Inflammatory macrophage (primary cell): ENCODE data around the gene CCDC102A.

ENCODE experiments used
- DNase-seq, 2 donors: peaks; one replicate each; pipeline ENCODE4 v3.0.0-alpha.2; 2020 to 2022

The CCDC102A gene

DNA sequence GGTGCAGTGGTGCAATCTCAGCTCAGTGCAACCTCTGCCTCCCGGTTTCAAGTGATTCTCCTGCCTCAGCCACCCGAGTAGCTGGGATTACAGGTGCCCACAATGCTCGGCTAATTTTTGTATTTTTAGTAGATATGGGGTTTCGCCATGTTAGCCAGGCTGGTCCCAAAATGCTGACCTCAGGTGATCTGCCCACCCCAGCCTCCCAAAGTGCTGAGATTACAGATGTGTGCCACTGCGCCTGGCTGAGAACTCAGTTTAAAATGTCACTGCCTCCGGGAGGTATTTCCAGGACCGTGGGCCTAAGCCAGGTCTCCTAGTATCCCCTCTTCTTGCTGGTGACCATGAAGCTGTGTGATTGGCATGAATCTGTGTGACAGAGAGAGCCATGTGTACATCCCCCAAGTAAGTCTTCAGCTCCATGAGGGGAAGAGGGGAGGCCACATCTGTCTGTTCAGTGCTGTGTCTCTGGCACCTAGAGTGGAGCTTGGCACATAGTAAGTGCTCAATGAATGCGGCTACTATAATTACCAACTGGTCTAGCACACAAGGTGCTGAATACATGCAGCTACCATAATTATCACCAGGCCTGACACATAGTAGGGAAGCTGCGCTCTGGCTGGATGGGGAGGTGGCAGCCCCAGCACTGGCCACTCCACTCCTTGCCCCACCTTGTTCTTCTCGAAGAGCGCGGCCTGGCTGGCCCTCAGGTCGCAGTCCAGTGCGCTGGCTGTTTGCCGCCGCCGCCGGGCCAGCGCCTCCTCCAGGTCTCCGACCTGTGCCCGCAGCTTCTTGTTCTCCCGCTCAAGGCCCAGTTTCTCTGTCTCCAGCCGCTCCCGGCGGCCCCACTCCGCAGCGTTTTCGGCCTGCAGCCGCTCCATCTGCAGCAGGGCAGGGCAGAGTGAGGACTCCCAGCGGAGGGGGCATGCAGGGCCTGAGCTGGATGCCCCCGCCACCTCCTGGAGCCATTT, 18.7 kb downstream of the CCDC102A start:
- no peak for DNase-seq

DNA sequence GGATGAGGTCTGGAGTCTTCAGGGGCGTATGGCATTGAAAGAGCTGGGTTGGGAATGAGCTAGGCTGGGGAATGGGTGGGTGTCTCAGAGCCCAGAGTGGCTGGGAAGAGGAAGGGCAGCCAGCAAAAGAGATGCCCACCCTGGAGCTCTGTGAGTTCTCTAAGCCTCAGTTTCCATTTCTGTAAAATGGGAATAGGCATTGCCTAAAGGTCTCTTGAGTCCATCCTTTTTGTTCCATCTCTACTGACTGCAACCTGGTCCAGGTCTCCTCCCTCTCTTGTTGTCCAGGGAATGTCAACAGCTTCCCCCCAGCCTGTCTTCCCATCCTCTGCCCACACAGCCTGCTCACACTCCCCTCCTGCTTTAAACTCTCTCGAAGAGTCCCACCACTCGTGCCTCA, 19.6 kb downstream of the CCDC102A start:
- DNase-seq: no peak

DNA sequence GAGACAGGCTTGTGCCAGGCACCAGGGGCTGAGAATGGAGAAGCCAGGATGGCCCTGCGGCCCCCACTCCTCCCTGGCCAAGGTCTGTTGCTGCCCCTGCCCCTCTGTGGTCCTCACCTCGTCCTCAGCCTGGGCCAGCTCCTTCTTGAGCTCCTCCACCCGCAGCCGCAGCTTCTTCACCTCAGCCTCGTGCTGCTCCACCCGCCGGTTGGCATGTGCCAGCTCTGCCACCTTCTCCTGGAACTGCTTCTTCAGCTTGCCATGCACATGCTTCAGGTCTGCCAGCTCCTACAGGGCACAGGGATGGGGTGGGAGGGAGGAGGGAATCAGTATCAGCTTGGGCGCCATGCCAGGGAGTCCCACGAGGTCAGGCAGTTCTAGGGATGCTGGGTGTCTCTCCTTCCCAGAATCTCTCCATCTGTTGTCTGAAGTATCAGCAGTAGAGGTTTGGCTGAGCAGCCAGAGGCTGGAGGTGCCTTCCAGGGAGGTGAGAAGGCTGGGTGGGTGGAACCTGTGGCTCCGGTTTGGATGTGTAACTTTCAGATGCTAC, 20.1 kb downstream of the CCDC102A start:
- no peak for DNase-seq

DNA sequence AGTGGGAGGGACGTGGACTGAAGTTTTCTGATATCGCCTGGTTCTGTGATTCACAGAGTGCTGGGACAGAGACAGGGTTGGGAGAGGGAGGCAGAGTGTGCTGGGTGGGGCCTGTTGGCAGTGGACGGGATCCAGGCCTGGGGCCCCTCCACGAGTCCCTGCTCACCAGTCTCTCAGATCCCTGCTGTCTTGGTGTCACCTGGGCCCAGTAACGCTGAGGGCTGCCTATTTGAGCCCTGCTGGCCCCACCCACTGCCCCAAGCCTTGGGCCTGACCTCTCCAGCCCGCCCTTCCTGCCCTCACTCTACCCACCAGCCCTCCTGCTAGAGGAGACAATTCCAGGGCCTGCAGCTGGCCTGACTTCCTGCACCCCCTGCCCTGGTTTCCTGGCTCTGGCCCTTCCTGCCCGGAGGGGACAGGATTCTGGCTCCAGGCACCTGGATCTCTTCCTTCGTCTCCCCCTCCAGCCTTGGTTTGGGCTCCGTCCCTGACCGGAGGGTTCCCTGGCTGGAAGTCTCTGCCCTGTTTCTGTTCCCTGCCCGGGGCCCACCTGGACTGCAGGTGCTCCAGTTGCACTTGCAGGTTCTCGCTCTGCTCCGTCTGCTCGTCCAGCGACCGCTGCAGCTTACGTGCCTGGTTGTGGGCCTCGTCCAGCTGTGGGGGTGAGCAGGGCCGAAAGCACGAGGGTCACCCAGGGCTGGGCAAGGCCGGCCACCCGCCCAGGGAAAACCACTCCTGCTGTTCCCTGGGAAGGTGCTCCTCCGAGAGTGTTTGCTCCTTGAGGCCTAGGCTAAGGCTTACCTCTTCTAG, 21.4 kb downstream of the CCDC102A start:
- no peak for DNase-seq

DNA sequence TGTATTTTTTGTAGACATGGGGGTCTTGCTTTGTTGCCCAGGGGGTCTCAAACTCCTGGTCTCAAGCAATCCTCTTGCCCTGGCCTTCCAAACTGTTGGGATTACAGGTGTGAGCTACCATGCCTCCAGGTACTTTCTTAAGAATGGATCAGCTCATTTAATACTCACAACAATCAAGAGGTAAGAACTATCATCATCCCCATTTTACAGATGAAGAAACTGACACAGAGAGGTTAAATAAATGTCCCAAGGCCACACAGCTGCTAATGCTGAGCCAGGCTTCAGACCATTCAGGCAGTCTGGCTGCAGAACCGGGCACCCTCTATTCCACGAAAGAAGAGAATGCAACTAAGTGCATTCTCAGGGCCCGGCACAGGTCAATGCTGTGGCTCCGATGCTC, 22.0 kb downstream of the CCDC102A start:
- no peak for DNase-seq

DNA sequence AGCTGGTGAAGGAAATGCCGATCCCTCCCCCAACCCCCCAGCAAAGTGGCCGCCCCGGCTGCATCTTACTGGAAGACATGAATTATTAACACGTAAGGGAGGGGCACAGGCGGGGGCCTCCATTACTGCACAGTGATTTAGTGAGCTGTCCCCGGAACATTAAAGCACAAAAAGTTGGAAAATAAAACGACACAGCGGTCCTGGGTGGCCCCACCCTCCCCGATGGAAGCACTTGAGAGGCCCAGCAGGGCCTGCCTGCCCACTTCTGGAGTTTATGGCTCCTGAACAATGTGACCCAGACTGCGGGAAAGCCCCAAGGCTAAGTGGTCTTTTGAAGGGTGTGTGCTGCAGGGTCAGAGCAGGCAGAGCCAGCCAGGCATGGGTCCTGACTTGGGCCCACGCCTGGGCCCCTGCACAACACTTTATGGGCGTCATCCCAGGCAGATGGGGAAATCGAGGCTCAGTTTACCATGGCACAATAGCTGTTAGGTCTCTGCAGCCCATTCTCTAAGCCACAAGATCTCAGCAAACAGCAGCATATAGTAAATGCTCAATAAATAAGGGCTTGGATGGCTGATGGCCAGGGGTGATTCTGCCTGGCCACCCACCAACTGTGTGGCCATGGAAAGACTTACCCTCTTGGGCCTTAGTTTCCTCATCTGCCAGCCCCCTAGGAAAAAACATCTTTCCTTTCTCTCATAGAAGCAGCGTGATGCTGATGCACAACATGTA, 22.8 kb downstream of the CCDC102A start:
- no peak for DNase-seq

DNA sequence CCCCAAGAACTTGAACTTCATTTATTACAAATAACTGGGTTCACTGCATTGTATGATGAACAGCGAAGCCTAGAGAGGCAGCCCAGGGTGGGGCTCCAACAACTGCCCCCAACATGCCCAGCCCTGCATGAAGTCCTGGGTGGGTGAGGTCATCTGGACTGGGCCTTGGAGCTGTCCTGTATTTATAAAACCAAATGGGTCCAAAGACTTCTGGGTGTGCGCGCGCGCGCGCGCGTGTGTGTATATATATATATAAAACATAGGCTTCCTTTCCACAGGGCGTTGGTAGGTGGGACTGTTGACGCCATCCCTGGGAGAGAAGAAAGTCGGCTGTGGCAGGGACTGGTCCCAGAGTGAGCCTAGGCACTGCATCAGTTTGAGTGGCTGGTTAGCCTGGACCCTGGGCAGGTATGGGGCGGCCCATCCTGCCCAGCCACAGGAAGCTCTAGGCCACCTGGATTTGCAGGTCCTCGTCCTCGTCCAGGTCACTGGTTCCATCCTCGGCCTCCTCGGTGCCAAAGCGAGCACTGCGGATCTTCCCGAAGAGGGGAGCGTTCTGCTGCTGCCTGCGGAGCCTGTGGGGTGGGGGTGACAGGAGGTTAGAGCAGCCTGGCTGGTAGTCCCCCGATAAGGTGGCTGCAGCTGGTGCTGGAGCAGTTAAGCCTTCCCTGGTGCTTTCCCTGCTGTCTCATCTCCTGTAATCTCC, 23.9 kb downstream of the CCDC102A start:
- no peak for DNase-seq

DNA sequence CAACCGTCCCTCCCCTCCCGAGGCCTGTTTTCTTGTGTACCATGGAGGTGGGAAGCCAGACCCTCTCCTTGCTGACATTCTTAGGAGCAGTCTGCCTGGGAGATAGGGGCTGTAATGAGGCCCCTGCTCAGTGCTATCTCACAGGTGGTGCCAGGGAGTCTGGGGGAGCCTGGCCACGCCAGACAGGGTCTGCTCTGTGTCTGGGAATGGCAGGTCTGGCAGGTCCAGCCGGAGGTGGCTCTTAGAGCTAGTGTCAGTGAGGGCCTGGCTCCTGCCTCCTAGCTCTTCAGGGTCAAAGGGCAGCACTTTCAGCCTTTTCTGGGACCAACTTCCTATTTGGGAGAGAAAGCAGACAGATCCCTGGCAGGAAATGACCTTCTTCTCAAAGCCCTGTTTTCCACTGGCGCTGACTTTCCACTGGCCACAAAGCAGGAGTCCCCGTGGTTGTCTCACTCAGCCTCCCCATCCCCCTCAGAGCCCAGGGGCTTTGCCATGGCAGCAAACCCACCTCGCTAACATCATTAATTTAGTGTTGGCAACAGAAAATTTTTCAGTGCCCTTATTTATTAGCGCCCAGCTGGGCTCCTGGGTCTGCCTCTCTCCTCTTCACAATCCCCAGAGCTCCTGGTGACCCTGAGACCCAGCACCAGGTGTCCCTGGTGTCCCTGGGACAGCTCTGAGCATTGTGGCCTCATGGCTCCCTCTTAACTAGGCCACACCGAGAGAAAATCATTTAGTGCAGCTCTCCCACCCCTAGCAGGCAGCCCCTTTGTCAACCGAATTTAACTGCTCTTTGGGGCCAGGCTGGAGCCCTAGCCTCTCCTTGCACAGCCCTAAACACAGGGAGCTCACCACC, 26.1 kb downstream of the CCDC102A start:
- DNase-seq: no peak

DNA sequence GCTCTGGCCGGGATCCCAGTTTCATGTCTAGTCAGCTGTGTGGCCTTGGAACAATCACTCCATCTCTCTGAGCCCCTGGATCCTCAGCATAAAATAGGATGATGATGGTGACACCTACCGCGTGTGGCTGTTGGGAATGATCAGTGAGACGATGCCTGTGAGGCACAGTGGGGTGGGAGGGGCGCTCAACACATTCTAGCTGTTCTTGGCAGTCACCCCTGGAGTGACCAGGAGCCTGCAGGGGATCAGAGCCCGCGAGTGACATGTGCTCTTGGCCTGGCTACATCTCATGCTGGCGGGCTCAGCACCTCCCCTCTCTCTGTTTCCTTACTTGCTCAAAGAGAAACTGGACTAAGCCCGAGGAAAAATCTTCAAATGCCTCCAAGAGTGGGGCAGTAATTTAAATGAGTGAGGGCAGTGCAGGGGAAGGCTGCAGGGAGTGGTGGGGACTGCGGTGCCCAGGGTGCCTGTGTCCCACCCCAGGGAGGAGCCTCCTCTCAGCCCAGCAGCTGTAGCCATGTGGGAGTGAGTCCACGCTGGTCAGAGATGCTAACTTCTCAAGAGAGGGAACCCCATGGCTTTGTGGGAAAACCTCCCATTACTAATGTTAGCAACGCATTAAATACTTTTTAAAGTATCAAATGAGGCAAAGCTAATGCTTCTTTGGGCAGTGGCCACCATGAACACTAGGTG, 27.0 kb downstream of the CCDC102A start:
- no peak for DNase-seq

DNA sequence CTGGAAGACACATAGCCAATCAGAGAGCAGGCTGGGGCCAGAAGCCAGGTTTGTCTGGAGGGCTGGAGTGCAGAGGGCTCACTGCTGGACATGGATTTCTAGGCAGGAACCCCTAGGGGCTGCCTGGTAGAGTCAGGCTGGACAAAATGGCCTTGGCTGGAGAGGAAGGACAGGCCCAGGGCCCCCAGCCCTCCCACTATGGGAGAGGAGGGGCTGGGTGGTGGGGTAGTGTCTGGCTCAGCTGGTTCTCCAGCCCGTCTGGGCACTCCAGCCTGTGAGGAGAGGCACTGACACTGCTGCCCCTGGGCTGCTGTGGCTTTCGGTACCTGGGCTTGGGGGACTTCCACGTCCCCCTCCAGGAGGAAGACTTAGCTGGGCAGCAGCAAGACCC, 28.3 kb downstream of the CCDC102A start:
- no peak for DNase-seq

DNA sequence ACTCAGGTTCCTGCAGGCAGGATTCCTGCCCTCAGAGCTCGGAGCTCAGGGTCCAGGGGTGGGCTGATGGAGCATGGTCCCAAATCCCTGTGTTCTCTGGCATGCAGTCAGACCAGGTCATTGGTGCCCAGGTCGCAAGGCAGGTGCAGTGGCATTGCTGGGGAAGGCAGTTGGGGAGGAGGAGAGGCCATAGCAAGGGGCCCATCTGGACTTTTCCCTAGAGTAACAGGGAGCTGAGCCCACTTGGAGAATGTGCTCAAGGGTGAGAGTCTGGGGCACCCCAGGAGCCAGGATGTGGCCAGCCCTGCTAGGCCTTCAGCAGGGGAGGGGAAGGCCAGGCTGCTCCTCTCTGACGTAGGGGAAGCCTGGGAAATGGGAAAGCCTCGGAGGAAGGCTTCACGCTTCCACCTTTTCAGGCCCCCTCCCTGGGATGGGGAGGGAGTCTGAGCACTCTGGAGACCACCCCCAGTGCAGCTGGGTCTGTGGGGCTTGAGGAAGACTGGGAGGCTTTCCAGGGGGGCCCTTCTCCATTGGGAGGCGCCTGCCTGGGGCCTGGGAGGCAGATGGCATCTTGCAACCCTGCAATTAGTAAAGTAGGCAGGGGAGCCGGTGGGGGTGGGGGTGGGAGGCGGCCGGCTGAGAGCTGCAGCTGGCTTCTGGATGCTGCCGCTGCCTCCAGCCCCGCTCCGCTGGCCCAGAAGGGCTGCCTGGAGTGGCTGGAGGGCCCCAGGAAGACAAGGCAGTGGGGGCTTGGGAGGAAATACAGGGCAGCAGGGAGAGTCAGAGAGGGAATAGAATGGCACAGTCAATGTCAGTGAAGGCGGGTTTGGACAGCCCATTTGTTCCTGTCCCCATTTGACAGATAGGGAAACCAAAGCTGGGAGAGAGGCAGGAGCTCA, 29.0 kb downstream of the CCDC102A start:
- no peak for DNase-seq

DNA sequence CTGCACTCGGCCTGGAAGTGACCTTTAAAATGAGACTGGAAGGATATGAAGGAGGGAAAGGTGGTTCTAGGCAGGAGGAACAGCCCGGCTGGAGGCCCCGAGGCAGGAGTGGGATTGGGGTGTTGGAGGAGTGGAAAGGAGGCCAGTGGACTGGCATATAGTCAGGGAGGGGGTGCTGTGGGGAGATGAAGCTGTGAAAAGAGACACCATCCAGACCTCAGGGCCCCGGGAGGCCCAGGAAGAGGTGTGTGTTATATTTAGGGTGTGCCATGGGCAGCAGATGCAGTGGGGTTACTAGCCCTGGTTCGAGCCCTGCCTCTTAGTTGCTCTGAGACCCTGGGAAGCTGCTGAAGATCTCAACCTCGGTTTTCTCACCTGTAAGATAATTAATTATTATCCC, 31.2 kb downstream of the CCDC102A start:
- no peak for DNase-seq

DNA sequence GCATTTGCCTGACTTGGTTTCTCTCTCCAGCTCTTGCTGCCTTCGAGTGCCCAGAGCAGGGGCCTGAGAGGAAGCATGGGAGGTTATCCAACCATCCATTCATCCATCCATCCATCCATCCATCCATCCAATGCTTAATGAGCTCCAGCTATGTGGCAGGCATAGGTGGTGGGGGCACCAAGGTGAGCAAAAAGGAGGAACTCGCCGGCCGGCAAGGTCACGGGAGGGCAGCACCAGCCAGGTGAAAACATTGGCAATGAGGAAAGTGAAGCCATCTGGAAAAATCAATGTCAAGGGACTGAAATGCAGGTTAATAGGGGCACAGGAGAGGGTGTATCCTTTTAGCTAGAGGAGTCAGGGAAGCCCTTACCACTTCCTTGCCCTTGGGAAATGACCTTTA, 31.9 kb downstream of the CCDC102A start:
- no peak for DNase-seq

DNA sequence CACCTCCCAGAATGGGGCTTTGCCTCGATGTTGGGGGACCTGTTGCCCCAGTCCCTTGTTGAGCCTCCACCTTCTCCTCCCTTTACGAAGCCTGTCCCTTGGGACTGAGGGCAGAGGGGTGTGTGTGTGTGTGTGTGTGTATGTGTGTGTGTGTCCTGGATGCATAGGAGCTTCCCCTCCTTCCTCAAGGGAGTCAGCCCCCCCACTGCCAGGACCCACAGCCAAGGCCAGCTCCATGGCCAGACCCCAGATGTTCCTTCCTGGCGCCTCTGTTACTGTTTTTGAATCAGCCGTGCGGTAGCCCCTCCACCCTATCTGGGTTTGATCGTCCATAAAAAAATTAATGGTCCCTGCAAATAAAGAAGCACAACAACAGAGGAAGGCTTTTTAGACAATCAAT, 32.4 kb downstream of the CCDC102A start:
- no peak for DNase-seq

DNA sequence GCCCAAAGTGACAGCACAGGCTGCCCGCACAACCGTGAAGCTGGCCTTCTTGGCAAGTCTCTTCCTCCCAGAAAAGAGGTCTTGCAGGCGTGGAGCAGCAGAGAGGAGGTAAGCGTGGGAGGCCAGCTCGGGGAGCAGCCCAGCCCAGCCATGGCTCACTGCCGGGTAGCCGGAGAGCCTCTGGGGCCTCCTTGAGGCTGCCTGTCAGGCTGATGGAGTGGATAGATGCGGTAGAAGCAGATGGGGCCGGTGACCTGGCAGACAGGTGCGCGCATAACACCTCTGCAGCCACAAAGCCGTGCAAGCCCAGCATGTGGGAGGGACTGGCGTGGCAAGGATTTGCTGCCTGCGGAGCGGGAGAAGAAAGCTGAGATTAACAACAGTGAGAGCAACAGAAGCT, 33.0 kb downstream of the CCDC102A start:
- DNase-seq: no peak

DNA sequence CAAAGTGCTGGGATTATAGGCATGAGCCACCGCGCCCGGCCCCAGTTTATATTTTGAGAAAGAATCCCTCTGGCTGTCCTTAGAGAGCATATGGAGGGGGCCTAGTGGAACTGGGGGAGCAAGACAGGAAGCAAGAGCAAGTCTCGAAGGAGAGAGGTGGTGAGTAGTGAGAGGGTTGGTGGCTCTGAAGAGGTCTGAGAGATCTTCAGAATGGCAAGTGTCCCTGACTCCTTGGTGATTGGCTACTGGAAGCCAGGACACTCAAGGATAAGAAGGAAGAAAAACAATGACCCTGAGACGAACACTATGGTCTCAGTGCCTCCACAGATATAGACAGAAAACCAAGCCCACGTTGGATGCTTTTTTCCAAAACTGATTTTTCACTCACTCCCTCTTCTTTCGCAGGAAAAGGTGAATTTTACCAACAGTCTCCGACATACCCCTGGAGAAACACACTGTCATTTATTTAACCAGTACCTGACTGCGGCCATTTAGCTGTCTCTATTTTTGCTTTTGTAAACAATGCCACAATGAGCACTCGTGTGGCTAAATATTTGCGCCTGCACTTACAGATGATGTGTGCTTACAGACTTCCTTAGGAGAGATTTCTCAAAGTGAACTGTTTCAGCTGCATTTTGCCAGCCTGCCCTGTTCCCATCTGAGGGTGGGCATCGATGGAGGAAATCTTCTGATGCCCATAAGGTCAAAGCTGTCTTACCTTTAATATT, 34.2 kb downstream of the CCDC102A start:
- DNase-seq: no peak

DNA sequence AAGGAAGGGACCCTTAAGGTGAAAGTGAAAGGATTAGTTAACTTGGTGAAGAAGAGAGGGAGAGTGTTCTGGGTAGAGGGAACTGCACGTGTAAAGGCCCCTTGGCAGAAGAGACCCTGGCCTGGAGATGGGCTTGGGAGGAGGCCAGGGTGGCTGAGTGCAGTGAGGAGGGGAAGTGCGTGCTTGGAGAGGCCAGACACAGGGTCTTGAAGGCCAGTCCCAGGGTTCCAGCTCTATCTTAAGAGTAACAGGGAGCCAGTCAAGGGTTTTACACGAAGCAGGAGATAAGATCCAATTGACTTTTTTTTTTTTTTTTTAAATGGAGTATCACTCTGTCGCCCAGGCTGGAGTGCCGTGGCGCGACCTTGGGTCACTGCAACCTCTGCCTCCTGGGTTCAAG, 34.9 kb downstream of the CCDC102A start:
- no peak for DNase-seq

DNA sequence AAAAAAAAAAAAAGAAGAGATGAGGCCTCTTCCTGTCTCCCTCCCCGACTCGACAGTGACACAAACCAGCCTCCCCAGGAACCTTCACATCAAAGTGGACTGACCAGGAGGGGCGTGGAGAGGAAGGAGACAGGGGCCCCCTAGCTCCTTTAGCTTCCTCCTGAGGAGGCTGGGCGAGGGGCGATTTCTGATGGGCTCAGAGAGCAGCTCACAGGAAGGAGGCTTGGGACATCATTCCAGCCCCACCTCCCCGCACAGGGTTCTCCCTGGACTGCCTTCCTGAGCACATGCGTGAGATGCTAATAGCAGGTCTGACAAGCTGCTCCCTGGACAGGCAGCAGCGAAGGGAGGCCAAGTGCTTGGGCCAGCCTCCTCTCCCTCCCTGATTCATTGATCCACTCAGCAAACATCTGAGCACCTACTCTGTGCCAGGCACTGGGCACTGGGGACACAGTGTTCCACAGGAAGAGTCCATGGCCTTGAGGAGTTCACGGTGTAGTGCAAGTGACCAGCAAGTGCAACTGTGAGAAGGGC, 35.7 kb downstream of the CCDC102A start:
- DNase-seq: no peak
